ENCODE data around the gene MAML3. TPM values are rescaled to one million over a fixed set of nuclear protein-coding genes. Genes with fewer than 3 reads are reported as not detected.

Gene MAML3
- total RNA-seq, 2 experiments from 2014 or later = 2.5 to 2.9 TPM

GRCh38 chr4:139808381-139808807, 345.6 kb downstream of the MAML3 start:
- H3K27ac ChIP-seq (ENCODE audit: low read depth in 1 of 2, low read length in 2 of 2) = no peak overlapping the region
- H3K36me3 ChIP-seq (ENCODE audit: insufficient read depth, low read length) = no peaks in the 10 kb centered on the region
- no peaks in the 10 kb centered on the region for H3K4me1 ChIP-seq (ENCODE audit: insufficient read depth, low read length)
- peaks cover 4% of the 10 kb centered on the region for H3K9me3 Mint-ChIP-seq
- H3K27me3 Mint-ChIP-seq = no peaks in the 10 kb centered on the region
- H3K27me3 ChIP-seq (ENCODE audit: control insufficient read depth in 1 of 2, insufficient read depth in 2 of 2, low read length in 2 of 2) = peaks cover 0 to 3% of the 10 kb centered on the region in 2 experiments
- TF ChIP-seq CTCF (IDR thresholded peaks at IDR 0.05) = no peak
- ATAC-seq (ENCODE audit: poor library complexity) (no peak), DNase-seq (peak in 2 of 14 experiments; percentile 24)
- no peak overlapping the region for H3K4me3 Mint-ChIP-seq
- intact Hi-C loops (cut with DNase I, micrococcal nuclease) = no loop called here
- CTCF ChIA-PET = no interaction called here
- no peaks in the 10 kb centered on the region for H3K9me3 ChIP-seq (ENCODE audit: control insufficient read depth in 1 of 2, insufficient read depth in 1 of 2, low read length in 2 of 2)
- no peaks in the 10 kb centered on the region for H3K36me3 Mint-ChIP-seq (ENCODE audit: low read depth)
- no peak overlapping the region for H3K27ac Mint-ChIP-seq
- H3K4me3 ChIP-seq (ENCODE audit: low read length) = no peak overlapping the region
- no peaks in the 10 kb centered on the region for H3K4me1 Mint-ChIP-seq (ENCODE audit: low read depth)
- POLR2A ChIA-PET = no interaction called here

- H3K4me3 ChIP-seq (ENCODE audit: low read length) = no peak overlapping the region
- peaks cover 4% of the 10 kb centered on the region for H3K9me3 Mint-ChIP-seq
- H3K4me1 ChIP-seq (ENCODE audit: insufficient read depth, low read length) = no peaks in the 10 kb centered on the region
- no peaks in the 10 kb centered on the region for H3K9me3 ChIP-seq (ENCODE audit: control insufficient read depth in 1 of 2, insufficient read depth in 1 of 2, low read length in 2 of 2)
- no peak overlapping the region for H3K27ac Mint-ChIP-seq
- no peaks in the 10 kb centered on the region for H3K4me1 Mint-ChIP-seq (ENCODE audit: low read depth)
- no peak overlapping the region for H3K27ac ChIP-seq (ENCODE audit: low read depth in 1 of 2, low read length in 2 of 2)
- H3K27me3 Mint-ChIP-seq = no peaks in the 10 kb centered on the region
- no peaks in the 10 kb centered on the region for H3K36me3 ChIP-seq (ENCODE audit: insufficient read depth, low read length)
- ChIA-PET CTCF (no interaction called here), POLR2A (no interaction called here)
- peaks cover 0 to 3% of the 10 kb centered on the region in 2 experiments for H3K27me3 ChIP-seq (ENCODE audit: control insufficient read depth in 1 of 2, insufficient read depth in 2 of 2, low read length in 2 of 2)
- intact Hi-C loops (cut with DNase I, micrococcal nuclease) = no loop called here
- ATAC-seq (ENCODE audit: poor library complexity) = no peak
- H3K36me3 Mint-ChIP-seq (ENCODE audit: low read depth) = no peaks in the 10 kb centered on the region
- no peak overlapping the region for H3K4me3 Mint-ChIP-seq
- TF ChIP-seq CTCF (IDR thresholded peaks at IDR 0.05) = no peak
- DNase-seq = no peak
Observed at GRCh38 chr4:139807483-139807882, 346.5 kb downstream of the MAML3 start.

- H3K27ac ChIP-seq (ENCODE audit: low read depth in 1 of 2, low read length in 2 of 2) = no peak overlapping the region
- H3K4me3 Mint-ChIP-seq = no peak overlapping the region
- no peak for TF ChIP-seq CTCF (IDR thresholded peaks at IDR 0.05)
- H3K27me3 Mint-ChIP-seq = no peaks in the 10 kb centered on the region
- no peaks in the 10 kb centered on the region for H3K9me3 ChIP-seq (ENCODE audit: control insufficient read depth in 1 of 2, insufficient read depth in 1 of 2, low read length in 2 of 2)
- POLR2A ChIA-PET = no interaction called here
- intact Hi-C loops (cut with DNase I, micrococcal nuclease) = no loop called here
- no peak overlapping the region for H3K27ac Mint-ChIP-seq
- no peaks in the 10 kb centered on the region for H3K4me1 ChIP-seq (ENCODE audit: insufficient read depth, low read length)
- no peak overlapping the region for H3K4me3 ChIP-seq (ENCODE audit: low read length)
- H3K36me3 ChIP-seq (ENCODE audit: insufficient read depth, low read length) = no peaks in the 10 kb centered on the region
- CTCF ChIA-PET = no interaction called here
- DNase-seq (no peak), ATAC-seq (ENCODE audit: poor library complexity) (no peak)
- H3K4me1 Mint-ChIP-seq (ENCODE audit: low read depth) = no peaks in the 10 kb centered on the region
- H3K9me3 Mint-ChIP-seq = peaks cover 4% of the 10 kb centered on the region
- H3K27me3 ChIP-seq (ENCODE audit: control insufficient read depth in 1 of 2, insufficient read depth in 2 of 2, low read length in 2 of 2) = peaks cover 0 to 3% of the 10 kb centered on the region in 2 experiments
- no peaks in the 10 kb centered on the region for H3K36me3 Mint-ChIP-seq (ENCODE audit: low read depth)
Observed at GRCh38 chr4:139806929-139807328, 347.1 kb downstream of the MAML3 start.

All from CD4-positive, alpha-beta T cell (primary cell).